ENCODE measurements around the gene TTC17.
"Not testable (repeated sequence)": the region's sequence is repeated elsewhere in the genome, so short reads cannot be mapped to it uniquely, and the experiment has no call there.

Gene TTC17

DNA sequence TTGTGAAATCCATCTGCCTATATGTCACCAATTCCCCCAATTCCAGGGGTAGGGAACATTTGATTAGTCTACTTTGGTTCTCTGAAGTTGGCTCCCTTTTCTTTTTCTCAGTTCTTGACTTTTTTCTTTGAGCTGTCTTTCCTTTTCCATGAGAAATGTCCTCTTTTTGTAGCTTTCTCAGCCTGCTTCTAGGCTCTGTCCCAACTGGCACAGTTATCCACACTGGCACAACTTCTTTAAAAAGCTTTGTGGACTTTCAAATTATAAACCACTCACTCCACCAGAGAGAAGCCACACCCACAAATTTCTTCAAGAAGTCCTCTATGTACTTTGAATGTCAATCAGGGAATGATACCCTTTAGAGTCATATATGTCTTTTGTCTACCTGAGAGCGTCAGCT lies 100.5 kb downstream of the TTC17 start:
- no peak for DNase-seq (ENCODE audit: low read depth)

- no peak for DNase-seq (ENCODE audit: low read depth)
These were observed 103.6 kb downstream of the TTC17 start for GRCh38 chr11:43462359-43462758.

DNA sequence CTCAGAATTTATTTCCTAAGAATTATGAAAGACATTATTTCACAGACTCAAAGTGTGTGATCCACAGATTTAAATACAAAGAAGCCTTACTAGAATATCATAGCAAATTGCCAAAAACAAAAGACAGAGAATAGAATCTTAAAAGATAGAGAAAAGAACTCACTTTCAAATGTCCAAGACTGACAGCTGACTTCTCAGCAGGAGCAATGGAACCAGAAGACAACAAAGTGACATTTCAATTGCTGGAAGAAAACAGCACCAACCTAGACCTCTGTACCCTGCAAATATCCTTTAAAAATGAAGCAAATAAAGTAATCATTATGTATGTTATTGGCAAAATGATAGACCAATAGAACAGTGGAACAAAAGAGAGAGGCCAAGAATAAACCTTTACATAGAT lies 109.2 kb downstream of the TTC17 start:
- no peak for DNase-seq (ENCODE audit: low read depth)

DNA sequence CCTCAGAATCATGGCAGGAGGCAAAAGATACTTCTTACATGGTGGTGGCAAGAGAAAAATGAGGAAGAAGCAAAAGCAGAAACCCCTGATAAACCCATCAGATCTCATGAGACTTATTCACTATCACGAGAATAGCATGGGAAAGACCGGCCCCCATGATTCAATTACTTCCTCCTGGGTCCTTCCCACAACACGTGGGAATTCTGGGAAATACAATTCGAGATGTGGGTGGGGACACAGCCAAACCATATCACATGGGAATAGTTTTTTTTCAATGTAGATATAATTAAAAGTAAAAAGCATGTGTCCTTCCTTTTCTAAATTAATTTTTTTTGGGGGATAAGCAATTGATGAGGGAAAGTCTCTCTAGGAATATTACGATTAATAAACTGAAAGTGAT lies 118.8 kb downstream of the TTC17 start:
- not testable (repeated sequence) for DNase-seq (ENCODE audit: low read depth)

DNA sequence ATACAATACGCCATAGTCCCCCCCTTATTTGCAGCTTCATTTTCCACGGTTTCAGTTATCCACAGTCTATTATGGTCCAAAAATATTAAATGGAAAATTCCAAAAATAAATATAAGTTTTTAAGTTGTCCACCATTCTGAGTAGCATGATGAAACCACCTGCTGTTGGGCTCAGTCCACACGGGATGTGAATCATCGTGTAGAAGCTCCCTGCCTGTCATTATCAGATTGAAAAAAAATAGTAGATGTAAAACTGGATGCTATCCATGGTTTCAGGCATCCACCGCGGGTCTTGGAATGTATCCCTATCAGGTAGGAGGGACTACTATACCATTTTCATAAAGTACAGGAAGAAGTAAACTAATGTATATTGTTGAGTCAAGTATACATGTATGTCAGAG lies 127.4 kb downstream of the TTC17 start:
- DNase-seq (ENCODE audit: low read depth), result no peak

DNA sequence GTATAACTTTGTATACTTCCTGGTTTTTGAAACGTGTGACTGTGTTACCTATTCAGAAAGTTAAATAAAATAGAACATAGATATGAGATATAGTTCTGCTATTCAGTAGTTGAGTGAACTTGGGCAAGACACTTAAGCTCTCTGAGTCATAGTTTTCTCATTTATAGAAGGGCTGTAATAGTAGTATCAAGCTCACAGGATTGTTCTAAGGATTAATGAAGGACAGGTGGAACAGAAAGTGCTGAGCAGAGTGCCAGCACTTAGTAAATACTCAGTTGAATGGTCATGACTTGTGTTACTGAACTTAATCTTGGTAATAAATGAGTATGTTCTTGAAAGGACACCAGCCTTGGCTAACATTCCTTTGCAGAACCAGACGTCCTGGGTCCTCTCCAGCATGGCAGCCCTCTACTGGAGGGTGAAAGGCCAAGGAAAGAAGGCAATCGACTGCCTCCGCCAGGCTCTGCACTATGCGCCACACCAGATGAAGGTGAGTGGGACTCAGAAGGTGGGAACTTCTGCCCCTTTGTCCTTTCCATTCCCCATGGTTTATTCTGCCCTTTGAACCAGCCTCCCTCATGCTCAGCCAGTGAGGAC lies 131.2 kb downstream of the TTC17 start:
- no peak for DNase-seq (ENCODE audit: low read depth)

DNA sequence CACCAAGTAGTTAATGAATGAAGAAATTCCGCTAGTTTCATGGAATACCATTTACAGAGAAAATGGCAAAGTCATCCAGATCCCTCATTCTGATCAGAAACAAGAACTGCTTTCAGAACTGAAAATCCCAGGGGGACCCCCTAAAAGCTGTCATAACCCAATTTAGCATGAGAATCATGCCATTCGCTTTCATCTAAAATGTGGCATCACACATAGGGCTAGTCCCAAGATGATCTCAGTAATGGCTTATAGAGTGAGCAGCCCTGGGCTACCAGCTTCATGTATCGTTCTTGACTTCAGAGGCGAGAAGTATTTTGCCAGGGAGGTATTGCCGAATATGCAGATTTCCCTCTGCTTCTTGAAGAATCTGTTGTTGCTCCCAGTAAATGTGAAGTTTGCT lies 134.0 kb downstream of the TTC17 start:
- DNase-seq (ENCODE audit: low read depth), result no peak

- DNase-seq (ENCODE audit: low read depth), result no peak
These were observed 134.7 kb downstream of the TTC17 start for GRCh38 chr11:43493431-43493830.

- DNase-seq (ENCODE audit: low read depth), result no peak
These were observed 138.4 kb downstream of the TTC17 start for GRCh38 chr11:43497144-43497543.

DNA sequence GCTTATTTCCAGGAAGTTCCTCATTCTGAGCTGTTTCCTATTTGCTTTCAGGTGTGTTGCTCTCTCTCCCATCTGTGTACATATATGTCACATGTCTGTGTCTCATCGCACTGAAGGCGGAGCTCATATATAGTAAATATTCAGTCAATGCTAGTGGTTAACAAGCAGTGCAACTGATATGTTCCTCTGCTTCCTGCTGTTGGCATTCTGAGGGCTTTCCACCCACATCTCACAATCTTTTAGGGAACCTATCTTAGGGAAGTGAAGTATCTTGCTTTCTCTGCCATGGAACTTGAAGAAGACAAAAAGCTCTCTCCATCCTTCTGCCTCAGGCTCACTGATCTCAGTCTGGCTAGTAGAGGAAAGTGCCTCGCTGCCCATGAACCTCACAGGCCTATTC lies 139.8 kb downstream of the TTC17 start:
- no peak for DNase-seq (ENCODE audit: low read depth)

DNA sequence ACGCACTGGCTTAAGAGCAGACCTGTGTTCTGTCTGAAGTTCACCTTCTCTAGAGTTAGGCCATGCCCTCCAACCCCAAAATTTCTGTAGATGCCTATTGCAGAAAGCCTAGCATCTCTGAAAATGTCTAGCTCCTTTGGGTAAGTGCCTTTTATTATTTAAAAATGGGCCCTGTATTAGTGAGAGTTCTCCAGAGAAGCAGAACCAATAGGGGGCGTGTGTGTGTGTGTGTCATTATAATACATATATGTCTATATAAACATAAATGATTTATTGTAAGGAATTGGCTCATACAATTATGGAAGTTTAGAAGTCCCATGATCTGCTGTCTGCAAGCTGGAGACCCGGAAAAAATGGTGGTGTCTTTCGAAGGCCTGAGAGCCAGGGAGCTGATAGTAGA lies 144.7 kb downstream of the TTC17 start:
- DNase-seq (ENCODE audit: low read depth), result no peak

DNA sequence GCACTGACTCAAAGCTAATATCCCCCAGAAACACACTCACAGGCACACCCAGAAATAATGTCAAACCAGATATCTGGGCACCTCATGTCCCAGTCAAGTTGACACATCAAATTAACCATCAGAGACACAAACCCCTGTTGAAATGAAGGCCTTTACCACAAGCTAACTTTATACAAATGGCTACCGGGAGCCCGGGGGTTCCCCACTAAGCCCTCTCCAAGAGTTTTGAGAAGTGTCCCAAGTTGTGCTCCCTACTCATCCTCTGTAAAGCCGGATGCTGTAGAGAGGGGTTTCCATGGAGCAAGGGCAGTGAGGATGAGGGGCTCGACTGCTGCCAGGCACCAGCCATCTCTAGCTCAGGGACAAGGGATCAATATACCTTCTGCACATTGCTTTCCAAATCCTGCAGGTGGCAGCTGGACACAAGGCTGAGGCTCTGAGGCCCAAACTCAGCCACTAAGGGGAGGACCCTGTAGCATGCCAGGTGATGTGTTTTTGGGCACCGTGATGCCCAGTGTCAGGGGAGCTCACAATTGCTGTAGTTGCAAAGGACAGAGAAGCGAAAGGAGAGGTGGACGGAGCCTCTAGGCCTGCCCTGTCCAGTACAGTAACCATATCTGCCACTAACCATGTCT lies 145.7 kb downstream of the TTC17 start:
- no peak for DNase-seq (ENCODE audit: low read depth)

DNA sequence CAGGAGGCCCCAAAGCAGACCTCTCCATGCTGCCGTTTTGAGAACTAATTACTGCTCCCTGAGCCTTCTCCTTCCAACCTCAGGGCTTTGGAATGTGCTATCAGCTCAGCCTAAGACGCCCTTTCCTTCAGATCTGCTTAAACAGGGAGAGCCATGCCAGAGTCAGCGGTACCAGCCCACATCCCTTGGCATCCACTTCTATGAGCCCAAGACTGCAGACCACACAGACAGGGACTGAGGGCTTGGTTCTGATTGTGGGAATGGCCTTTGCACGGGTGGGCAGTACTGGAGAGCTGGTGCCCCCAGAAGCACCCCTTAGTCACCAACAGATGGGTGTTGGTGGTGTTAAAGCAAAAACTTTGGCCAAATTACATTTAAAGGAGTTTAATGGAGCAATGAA lies 146.5 kb downstream of the TTC17 start:
- no peak for DNase-seq (ENCODE audit: low read depth)

DNA sequence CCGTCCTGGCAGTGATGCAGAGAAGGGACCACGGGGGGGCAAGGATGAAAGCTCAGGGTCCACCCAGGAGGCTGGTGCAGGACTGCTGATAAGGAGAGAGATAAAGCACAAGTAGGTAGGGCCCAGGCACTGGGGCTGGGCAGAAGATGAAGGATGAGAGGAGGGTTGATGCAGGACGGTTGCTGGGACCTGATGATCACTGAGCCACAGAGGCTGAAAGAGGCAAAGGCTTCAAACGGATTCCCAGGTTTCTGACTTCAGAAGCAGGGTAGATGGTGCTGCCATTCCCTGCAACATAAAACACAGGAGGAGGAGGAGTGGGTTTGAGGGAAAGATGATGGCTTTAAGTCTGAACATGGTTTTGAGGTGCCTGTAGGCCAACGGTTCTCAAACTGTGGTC lies 148.5 kb downstream of the TTC17 start:
- DNase-seq (ENCODE audit: low read depth), result no peak

DNA sequence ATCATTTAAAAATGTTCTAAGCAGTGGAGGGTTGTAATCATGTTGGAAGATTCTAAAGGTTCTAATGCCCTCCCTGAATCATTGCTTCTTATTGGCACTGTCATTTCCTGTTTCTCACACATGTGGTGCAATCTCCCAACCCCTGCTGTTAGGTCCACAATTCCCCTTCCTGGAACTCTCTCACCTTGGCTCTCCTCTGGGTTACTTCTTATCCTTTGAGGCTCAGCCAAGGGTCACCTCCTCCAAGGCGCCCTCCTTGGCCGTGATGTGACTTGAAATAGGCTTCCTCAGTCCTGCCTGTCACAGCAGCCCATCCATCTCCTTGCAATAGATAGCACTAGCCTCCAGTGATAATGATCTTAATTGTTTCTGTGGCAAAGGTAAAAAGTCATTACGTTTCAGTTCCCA lies 149.8 kb downstream of the TTC17 start:
- no peak for DNase-seq (ENCODE audit: low read depth)

DNA sequence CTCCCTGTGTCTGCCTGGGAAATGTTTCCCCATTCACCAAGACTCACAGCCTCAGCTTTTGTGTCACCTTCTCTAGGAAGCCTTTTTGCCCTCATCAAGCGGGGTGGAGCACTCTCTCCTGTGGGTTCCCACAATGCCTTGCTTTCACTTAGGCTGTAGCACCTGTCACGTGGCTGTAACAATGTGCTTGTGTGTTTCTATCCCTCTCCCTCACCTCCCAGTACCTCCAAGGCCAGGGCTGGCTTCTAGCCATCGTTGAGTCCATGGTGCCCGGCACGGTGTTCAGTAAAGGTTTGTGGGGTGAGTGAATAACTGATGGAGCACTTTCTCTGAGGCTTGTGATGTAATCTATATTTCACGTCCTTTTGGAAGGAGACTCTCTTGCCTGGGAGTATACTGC lies 153.2 kb downstream of the TTC17 start:
- DNase-seq (ENCODE audit: low read depth), result no peak

GRCh38 chr11:43515090-43515489 lies 156.4 kb downstream of the TTC17 start:
- DNase-seq (ENCODE audit: low read depth), result no peak

DNA sequence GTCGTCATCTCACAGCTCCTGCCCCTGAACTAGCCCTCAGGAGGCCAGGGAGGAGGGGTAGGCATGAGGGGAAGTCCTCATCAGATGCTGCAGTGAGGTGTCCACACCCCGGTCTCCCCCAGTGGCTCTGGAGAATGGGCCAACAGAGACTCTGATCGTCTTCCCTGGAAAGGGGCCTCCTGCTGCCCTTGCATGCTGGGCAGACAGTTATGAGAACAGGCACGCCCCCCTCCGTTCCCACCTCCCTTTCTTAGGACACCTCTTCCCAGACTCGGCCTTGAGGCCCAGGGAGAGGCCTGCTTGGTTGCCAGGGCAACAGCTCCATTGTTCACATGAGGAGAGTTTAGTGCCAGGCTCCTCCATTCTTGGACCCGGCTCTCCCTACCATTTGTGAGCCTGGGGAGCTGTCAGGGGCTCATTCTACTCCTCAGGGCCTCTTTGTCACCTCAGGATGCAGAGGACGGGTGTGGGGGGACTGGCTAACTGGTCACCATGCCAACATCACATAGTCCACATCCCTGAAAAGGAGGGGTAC lies 157.7 kb downstream of the TTC17 start:
- no peak for DNase-seq (ENCODE audit: low read depth)

GRCh38 chr11:43517518-43517917 lies 158.8 kb downstream of the TTC17 start:
- no peak for DNase-seq (ENCODE audit: low read depth)

DNA sequence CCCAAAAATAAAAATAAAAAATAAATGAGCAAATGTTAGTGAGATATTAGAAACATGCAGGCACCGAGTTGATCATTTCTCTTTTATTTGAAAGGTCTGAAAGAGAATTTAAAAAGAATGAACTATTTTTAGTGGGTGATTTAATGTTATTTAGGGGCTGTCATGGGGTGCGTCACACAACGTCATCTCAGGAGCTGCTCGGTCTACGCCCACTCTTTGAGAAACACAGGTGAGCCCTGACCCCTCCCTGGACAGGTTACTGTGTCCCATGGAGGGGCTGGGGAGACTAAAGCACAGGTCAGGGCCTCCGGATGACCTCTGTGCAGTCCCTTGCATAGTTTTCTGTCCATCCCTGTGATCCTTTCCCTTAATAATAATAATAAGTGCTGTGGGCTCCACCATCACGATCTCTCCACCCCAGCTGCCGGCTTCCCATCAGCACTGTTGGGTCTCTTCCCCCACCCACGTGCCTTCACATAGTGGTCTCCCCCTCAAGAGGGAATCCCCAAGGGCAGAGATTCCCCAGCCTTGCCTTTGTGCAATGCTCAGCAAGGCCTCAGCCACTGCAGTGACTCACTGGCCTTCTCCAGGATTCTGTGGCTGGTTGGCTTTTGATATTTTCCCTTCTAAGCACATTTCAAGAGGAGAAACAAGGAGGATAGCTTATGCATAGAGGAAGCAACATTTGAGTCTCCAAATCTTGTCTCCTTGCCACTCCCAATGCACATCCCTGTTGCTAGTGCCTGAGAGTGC lies 159.9 kb downstream of the TTC17 start:
- DNase-seq (ENCODE audit: low read depth), result no peak

DNA sequence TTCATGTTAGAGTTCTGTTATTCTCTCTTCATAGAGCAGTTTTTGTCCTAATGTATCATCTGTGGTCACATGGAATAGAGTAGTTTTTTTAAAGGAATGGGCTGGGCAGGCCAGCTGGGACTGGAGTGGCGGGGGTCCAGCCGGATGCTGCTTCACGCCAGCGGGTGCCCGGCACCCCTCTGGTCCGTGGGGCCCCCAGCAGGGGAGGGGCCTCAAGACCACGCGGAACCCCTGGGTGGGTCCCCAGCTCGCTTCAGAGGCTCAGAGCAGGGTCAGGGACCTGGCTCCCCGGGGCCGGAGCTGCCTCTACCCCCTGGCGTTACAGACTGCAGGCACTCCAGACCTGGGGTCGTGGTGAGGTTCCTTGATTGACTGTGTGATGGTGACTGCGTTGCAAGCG lies 162.8 kb downstream of the TTC17 start:
- no peak for DNase-seq (ENCODE audit: low read depth)

- DNase-seq (ENCODE audit: low read depth), result no peak
These were observed 164.9 kb downstream of the TTC17 start for GRCh38 chr11:43523632-43524031.

GRCh38 chr11:43532041-43532440 lies 173.3 kb downstream of the TTC17 start:
- DNase-seq (ENCODE audit: low read depth), result no peak

Data from stimulated activated CD8-positive, alpha-beta memory T cell treated with anti-CD3 and anti-CD28 coated beads, Interleukin-7, amount 100 ng/mL, for 24 hours (primary cell).